GM18520 (cell line): ENCODE data around the gene KCTD7.
"Not testable (repeated sequence)": the region's sequence is repeated elsewhere in the genome, so short reads cannot be mapped to it uniquely, and the experiment has no call there.

Experiments used
- ATAC-seq: cut with Tn5 transposase; IDR thresholded peaks from one replicate; pipeline ENCODE4 v1.9.1; 2021; ENCODE audit not compliant: unreplicated experiment

KCTD7 gene

DNA sequence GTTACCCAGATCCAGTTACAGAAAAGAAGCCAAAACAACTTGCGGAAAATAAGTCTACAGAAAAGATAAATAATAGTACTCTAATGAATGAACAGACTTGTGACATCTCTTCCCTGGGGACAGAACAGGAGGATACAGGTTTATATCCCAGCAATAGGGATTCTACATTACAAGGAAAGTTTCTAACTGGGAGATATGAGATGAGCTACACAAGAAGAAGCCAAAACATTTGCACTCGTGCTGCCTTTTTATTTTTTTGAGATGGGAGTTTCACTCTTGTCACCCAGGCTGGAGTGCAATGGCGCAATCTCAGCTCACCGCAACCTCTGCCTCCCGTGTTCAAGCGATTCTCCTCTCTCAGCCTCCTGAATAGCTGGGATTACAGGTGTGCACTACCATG lies 22.3 kb downstream of the KCTD7 start:
- ATAC-seq, result not testable (repeated sequence)

- not testable (repeated sequence) for ATAC-seq
Observed at GRCh38 chr7:66653719-66654274, 25.1 kb downstream of the KCTD7 start.

DNA sequence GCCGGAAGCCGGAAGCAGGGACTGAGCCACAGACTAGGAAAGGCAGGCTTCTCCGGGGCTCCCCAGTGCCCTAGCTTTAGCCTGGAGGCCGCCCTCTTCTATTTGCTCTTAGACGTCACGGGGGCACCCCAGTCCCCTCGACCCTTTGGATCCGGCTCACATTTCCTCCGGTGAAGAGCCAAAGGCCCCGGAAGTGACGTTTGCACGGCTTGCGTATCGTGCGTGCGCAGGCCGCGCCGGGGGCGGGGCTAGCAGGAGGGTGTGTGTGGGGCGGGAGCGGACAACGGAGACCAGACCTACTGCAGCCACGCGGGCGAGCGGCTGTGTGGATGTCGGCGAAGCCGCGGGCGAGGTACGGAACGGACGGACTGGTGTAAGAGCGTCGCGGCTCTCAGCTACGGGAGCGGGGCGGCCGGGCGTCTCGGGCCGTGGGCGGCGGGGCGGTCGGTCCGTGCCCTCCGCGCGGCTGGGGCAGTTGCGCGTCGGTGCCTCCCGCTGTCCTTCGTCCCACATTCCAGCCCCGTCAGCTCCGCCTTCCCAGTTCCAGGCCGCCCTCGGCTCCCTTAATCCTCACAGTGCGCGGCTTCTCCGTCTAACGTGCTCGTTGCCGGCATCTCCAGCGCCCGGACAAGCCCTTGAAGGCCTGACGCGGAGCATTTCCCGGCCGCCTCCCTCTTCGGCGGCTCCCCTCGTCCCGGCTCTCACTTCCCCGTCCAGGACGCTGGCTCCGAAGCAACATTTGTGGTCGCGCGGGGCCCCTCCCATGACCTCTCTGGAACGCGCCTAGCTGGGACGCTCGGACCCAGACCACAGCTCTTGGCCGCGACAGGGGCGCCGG lies 25.8 kb downstream of the KCTD7 start:
- peak; percentile 92 for ATAC-seq

DNA sequence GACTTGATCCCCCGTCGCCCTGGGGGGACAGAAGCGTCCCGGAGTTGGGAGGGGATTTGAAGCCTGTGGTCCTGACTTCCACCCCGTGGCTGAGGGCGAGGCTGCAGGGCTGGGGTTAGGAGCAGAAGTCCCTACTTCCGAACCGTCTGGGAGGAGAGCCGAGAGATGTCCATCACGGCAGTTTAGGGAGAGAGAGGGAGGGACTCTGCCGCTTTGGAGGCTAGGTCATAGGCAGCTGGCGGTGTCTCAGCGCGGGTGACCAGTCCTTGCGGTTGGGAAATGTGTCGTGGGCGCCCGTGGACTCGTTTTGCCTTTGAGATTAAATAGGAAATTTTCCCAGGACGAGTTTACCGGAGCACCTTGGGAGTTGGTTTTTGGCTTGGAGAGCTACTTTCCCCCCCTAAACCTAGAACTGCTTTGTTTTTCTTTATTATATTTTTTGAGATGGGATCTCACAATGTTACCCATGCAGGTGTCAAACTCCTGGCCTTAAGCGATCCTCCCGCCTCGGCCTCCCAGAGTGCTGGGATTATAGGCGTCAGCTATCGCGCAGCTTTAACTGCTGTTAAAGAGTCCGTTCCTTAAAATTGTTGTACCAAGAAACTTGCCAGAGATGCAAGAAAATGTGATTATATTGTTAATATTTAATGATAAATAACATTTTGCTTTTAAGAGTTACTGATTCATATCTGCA lies 26.6 kb downstream of the KCTD7 start:
- not testable (repeated sequence) for ATAC-seq

DNA sequence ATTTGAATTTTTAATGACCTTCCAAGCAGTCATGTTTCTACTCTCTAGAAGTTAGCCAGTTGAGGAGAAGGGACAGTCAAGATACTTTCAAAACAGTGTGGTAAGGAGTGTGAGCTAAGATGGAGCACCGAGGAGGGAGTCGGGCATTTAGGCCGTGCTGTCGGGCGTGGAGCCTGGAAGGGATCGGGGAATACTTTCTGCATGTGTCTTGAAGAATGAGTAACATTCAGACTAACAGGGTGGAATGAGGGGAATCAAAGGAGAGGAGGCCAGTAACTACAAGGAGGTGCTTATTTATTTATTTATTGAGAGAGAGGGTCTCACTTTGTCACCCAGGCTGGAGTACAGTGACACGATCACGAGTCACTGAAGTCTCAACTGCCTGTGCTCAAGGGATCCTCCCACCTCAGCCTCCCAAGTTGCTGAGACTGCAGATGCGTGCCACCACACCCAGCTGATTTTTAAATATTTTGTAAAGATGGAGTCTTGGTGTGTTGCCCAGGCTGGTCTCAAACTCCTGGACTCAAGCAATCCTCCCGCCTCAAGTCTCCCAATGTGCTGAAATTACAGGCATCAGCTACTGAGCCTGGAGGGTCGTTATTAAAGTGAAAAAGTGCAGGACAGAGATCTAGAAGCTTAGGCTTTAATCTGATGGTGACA lies 27.3 kb downstream of the KCTD7 start:
- not testable (repeated sequence) for ATAC-seq

- no peak for ATAC-seq
Observed at GRCh38 chr7:66657798-66658197, 29.1 kb downstream of the KCTD7 start.

DNA sequence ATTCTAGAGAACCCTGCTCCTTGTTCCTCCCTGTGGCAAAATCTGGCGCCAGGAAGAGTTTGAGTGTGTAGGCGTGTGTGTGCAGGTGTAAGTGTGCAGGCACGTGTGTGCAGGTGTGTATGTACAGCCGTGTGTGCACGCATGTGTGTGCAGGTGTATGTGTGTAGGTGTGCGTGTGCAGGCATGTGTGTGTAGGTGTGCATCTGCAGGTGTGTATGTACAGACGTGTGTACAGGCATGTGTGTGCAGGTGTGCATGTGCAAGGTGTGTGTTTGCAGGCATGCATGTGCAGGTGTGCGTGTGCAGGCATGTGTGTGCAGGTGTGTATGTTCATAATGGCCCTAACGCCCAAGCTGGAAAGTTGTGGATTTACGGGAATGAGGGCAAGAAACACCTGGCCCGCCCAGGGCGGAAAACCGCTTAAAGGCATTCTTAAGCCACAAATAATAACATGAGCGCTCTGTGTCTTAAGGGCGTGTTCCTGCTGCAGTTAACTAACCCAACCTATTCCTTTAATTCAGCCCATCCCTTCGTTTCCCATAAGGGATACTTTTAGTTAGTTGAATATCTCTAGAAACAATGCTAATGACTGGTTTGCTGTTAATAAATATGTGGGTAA lies 34.1 kb downstream of the KCTD7 start:
- ATAC-seq, result no peak

DNA sequence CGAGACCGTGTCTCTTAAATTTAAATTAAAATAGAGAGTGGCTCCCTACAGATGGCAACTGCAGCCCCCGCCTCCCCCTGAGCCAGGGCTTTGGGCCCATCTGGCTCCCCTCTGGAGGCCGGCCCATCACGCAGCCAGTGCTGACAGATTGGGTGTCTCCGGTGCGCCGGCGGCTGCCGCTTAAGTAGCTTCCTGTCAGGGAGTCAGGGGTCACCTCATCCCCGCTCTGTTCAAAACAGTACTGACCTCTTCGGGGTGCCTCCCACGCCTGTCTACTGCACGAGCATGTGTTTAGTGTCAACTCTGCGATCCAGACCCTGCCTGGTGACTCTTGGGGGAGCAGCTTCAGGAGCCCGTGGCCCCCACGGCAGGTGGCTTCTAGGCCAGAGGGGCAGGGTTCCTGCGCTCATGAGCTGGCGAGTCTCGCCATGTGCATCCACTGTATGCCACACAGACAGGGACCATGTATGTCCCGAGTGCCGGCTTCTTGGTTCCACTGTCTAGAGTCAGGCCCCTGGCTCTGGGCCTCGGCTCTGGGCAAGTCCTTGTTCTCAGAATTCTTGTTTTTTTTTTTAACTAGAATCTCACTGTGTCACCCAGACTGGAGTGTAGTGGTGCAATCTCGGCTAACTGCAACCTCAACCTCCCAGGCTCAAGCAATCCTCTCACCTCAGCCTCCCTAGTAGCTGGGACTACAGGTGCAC lies 36.1 kb downstream of the KCTD7 start:
- no peak for ATAC-seq

GRCh38 chr7:66666313-66666952 lies 37.8 kb downstream of the KCTD7 start:
- ATAC-seq, result no peak

DNA sequence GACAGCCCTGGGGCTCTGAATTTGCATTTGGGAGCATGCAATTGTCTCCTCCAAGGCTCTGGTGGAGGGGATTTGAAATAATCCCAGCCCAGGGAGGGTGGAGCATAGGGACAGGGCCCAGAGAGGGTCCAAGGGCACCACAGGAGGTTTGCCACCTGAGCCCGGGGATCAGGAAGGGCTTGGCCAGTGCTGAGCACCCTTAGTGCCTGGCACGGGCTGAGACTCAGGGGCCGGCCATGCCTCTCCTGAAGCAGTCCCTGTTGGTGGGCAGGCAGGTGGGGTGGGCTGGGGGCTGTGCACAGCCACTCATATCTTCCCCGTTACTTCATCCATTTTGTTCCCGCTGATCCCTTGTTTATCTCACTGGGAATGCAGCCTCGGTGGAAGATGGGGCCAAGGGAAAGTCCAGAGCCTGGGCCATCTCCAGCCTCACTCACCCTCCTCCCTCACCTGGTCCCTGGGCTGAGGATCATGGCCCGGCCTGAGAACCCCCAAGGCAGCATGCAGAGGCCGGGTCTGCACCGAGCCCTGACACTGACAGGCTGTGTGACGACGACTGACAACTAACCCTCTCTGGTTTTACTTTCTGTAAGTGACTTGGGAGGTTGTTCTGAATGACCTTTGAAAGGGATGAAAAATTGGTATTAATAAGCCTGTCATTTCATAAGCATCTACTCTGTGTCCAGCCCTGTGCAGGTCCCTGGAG lies 38.5 kb downstream of the KCTD7 start:
- ATAC-seq, result no peak

DNA sequence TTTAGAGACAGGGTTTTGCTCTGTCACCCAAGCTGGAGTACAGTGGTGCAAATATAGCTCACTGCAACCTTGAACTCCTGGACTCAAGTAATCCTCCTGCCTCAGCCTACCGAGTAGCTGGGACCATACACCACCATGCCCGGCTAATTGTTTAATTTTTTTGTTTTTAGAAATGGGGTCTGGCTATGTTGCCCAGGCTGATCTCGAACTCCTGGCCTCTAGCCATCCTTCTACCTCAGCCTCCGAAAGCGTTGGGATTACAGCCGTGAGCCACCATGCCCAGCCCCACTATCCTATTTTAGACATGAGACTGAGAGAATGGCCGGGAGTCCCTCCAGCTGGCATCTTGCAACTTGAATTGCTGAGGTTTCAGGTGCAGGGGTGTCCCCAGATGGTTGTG lies 39.4 kb downstream of the KCTD7 start:
- ATAC-seq, result no peak

DNA sequence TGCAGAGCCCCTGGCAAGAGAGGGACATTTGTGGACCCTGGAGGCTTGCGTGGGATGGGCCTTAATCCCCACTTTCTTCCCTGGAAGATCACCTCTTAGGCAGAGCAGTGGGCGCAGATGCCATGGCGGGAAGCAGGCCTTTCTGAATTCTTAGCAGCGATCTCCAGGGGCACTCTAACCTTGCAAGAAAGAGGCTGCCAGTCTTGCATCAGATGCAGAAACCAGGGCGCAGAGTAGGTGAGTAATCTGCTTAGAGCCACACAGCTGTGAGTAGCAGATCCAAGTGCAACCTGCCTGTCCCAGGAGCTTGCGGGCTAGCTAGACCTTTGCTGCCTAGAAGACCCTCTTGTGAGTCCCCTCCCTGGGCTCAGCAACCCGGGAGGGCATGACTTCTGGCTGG lies 40.0 kb downstream of the KCTD7 start:
- no peak for ATAC-seq

DNA sequence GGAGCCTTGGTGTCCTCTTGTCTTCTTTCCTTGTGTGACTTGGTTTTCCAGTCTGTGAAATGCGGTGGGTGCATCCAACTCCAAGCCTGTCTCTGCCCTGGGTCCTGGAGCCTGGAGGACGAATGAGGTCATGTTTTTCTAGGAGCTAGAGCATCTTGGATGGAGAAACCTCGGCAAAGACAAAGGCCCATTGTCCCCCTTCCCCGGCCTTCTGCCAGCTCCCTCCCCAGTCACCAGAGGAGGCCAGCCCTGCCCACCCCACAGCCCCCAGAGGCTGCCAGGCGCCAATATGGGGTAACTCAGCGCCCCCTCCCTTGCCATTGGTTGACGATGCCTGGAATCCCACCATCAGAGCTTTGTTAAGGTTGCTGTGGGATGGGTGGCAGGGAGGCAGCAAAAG lies 40.4 kb downstream of the KCTD7 start:
- no peak for ATAC-seq

- no peak for ATAC-seq
Observed at GRCh38 chr7:66669496-66669895, 40.8 kb downstream of the KCTD7 start.

GRCh38 chr7:66671034-66671433 lies 42.4 kb downstream of the KCTD7 start:
- ATAC-seq, result no peak

DNA sequence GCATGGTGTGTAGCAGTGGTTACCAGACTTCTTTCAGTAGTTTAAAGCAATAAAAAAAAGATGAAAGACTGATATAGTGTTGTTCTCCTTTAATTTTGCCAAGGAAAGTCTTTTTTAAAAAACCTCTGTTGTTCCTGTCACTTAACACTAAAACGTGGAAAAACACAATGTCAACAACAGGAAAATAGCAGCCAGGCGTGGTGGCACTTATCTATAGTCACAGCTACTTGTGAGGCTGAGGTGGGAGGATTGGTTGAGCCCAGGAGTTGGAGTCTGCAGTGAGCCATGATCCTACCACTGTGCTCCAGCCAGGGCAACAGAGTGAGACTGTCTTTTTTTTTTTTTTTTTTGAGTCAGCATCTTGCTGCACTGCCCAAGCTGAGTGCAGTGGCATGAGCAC lies 42.8 kb downstream of the KCTD7 start:
- ATAC-seq, result not testable (repeated sequence)

DNA sequence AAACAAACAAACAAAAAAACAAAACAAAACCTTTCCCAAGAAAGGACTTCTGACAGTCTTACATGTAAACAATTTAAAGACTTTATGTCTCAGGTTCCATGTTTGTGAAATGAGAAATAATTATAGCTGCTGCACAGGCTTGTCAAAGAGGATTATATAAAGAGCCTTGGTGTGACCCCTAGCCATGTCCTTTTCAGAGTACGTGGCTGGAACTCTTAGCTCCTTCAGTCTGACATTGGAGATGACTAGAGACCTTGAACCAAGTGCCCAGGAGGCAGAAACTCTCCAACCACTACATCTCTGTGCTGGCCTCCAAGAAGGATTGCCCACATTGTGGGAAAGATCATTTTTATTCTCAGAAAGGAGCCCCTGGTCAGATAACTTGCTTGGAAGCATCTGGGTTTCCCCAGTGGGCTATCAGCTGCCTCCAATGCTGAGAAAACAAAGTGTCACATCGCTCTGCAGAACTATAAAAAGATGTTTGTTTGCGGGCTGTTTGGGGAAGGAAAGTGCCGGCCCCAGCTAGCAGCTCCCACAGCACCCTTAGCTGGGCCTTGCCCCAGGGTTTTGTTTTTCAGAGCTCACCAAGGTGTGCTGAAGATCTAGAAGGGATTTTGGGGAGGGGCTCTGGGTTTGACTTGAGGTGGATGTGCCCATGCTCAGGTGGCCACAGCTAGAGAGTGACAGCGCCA lies 43.9 kb downstream of the KCTD7 start:
- not testable (repeated sequence) for ATAC-seq

- ATAC-seq, result not testable (repeated sequence)
Observed at GRCh38 chr7:66673124-66673640, 44.5 kb downstream of the KCTD7 start.
